Esophagus (tissue), 2 donors: Measurements from ENCODE around the gene CLPTM1L. TPM values are rescaled to one million over a fixed set of nuclear protein-coding genes. Genes with fewer than 3 reads are reported as not detected.

Source experiments
- H3K27ac ChIP-seq, 2 donors: one replicate each; pipeline ENCODE4 v1.5.1; 2013; ENCODE audit warnings: low read depth in 2 of 2, mild to moderate bottlenecking in 2 of 2, inconsistent platforms in 1 of 2, low read length in 1 of 2, moderate library complexity in 1 of 2
- H3K27me3 ChIP-seq, 2 donors: one replicate each; pipeline ENCODE4 v1.6.1; 2013; ENCODE audit warnings: low read length in 2 of 2, control low read depth in 1 of 2, mild to moderate bottlenecking in 1 of 2; ENCODE audit not compliant: insufficient read depth in 2 of 2, control insufficient read depth in 1 of 2
- H3K36me3 ChIP-seq, 2 donors: one replicate each; pipeline ENCODE4 v1.6.1; 2013; ENCODE audit warnings: low read length in 1 of 2; ENCODE audit not compliant: control insufficient read depth in 2 of 2, insufficient read depth in 2 of 2
- H3K4me1 ChIP-seq, 2 donors: one replicate each; pipeline ENCODE4 v1.6.1; 2013; ENCODE audit warnings: low read length in 1 of 2; ENCODE audit not compliant: control insufficient read depth in 2 of 2, insufficient read depth in 2 of 2
- H3K4me3 ChIP-seq, 2 donors: one replicate each; pipeline ENCODE4 v1.5.1; 2013; ENCODE audit warnings: low read length in 2 of 2, mild to moderate bottlenecking in 2 of 2, low read depth in 1 of 2, moderate library complexity in 1 of 2
- H3K9me3 ChIP-seq, 2 donors: one replicate each; pipeline ENCODE4 v1.6.1; 2013; ENCODE audit warnings: mild to moderate bottlenecking in 2 of 2, low read depth in 1 of 2, low read length in 1 of 2, moderate library complexity in 1 of 2; ENCODE audit not compliant: control insufficient read depth in 2 of 2, insufficient read depth in 1 of 2
- WGBS, 2 donors: extraction: QIAGEN DNeasy Blood & Tissue Kit; methylation state at CpG; one replicate each; pipeline ENCODE4 v1.1.7; 2013; 5-methylcytosine and 5-hydroxymethylcytosine counted together
- polyA plus RNA-seq, 2 donors: library from polyadenylated mRNA; stranded (reverse); fragments of 200-250 nt; gene quantifications; one replicate each; pipeline ENCODE4 v1.2.3, GENCODE V29; 2013
- donor health status: healthy with polysubstance abuse.
- donor health status: Bipolar disorder and iron deficiency.

The CLPTM1L gene
- polyA plus RNA-seq, 2 donors = 20.0 to 52.1 TPM

GRCh38 chr5:1319436-1320256, 25.3 kb downstream of the CLPTM1L start:
- peaks cover 27 to 62% of the 10 kb centered on the region in 2 donors for H3K36me3 ChIP-seq
- H3K4me1 ChIP-seq = peaks cover 2 to 13% of the 10 kb centered on the region in 2 donors
- H3K27me3 ChIP-seq = no peaks in the 10 kb centered on the region
- no peaks in the 10 kb centered on the region for H3K9me3 ChIP-seq
- 78 to 80% methylated on average over 21 of the region's 21 CpGs for WGBS, 2 donors
- no peak overlapping the region for H3K4me3 ChIP-seq
- H3K27ac ChIP-seq = no peak overlapping the region

DNA sequence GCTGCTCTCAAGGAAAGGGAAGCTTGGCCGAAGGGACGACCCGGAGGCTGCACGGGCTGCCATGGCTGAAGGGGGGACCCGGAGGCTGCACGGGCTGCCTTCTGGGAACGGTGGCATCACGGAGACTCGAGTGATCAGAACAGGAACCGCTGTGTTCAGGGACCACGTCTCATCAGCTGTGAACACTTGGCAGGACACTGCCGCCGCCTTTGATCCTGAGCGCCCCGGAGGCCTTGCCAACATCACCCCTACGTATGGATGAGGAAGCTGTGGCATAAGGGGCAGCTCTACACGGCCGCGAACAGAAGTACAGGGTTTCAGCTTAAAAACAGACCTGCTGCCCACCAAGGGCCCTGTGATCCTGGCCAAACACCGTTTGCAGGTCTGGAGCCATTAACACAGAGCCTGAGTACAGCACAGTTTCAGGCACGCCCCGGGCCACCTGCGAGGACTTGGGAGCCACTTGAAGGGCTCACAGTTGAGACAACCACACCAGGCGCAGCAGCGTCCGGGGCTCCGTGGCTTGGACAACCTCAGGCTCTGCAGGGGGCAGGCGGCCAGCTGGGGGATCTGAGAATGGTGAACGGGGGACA, 26.1 kb downstream of the CLPTM1L start:
- WGBS, 2 donors = 91 to 93% methylated on average over 29 of the region's 29 CpGs
- no peaks in the 10 kb centered on the region for H3K27me3 ChIP-seq
- H3K4me1 ChIP-seq = peaks cover 2 to 14% of the 10 kb centered on the region in 2 donors
- H3K9me3 ChIP-seq = no peaks in the 10 kb centered on the region
- no peak overlapping the region for H3K27ac ChIP-seq
- peaks cover 24 to 55% of the 10 kb centered on the region in 2 donors for H3K36me3 ChIP-seq
- no peak overlapping the region for H3K4me3 ChIP-seq

DNA sequence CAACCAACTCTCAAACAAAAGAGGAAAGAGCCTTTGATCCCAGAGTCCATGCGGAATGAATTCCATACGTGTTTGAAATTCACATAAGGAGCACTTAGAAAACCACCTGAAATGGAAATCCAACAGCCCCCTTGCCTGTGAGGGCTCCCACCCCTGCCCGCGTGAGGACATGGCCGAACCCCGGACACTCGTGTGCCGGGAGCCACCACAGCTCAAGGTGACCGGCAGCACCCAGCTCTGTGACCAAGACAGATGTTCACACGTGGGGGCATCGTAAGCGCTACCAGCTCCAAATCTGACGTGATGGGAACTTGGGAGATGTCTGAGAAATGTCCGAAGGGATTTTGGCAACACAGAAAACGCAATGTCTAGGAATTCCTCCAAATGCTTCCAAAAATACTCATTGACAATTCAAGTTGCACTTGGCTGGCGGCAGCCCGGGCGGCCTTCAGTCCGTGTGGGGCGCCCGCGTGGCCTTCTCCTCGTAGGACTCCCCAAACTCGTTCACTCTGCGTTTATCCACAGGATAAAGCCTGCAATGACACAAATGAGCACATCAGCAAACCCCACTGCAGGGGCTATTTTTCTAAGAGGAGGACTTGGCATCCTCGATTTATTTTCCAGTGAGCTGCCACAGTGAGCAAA, 26.9 kb downstream of the CLPTM1L start:
- Histone ChIP-seq H3K4me3 (no peak overlapping the region), H3K36me3 (peaks cover 24 to 48% of the 10 kb centered on the region in 2 donors), H3K27ac (no peak overlapping the region)

DNA sequence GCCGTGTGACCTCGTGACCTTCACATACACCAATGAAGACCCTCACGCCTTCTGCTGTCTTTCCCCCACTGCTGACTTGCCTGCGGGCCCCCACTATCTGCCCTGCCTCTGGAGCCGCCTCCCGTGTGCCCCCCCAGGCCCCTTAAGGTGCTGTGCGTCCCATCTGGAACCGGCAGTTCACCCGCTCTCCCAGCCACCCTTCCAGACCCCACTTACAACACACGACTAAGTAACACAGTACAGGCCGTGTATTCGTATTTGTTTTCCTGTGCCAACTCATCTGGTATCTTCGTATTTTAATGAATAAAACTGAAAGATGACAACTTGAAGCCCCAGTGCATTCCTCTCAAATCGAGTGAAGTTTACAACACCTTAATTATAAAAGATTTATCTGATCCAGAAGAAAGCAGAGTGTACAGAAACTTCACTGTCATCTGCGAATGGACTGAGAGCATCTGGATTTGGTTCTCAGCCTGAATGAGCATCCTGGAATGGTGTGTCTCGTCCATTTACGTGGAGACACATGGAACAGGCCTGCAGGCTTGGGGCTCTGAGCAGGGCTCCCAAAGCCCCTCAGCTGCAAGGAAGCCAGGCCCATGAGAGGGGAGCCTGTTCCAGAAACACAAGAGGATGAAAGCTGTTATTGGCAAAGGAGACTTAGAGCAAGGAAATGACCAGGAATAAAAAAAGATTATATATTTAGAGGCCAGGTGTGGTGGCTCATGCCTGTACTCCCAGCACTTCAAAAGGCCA, 28.1 kb downstream of the CLPTM1L start:
- peak overlapping the region; percentile 14 to 45 for H3K27ac ChIP-seq
- H3K27me3 ChIP-seq = no peaks in the 10 kb centered on the region
- no peaks in the 10 kb centered on the region for H3K9me3 ChIP-seq
- WGBS, 2 donors = 29 to 42% methylated on average over 17 of the region's 17 CpGs
- no peak overlapping the region for H3K4me3 ChIP-seq
- peaks cover 2 to 14% of the 10 kb centered on the region in 2 donors for H3K4me1 ChIP-seq
- H3K36me3 ChIP-seq = peaks cover 17 to 38% of the 10 kb centered on the region in 2 donors

More for the DNA sequence above, 26.9 kb downstream of the CLPTM1L start:
- WGBS, 2 donors = 92 to 93% methylated on average over 26 of the region's 26 CpGs
- H3K27me3 ChIP-seq = no peaks in the 10 kb centered on the region
- H3K4me1 ChIP-seq = peaks cover 2 to 14% of the 10 kb centered on the region in 2 donors
- H3K9me3 ChIP-seq = no peaks in the 10 kb centered on the region

DNA sequence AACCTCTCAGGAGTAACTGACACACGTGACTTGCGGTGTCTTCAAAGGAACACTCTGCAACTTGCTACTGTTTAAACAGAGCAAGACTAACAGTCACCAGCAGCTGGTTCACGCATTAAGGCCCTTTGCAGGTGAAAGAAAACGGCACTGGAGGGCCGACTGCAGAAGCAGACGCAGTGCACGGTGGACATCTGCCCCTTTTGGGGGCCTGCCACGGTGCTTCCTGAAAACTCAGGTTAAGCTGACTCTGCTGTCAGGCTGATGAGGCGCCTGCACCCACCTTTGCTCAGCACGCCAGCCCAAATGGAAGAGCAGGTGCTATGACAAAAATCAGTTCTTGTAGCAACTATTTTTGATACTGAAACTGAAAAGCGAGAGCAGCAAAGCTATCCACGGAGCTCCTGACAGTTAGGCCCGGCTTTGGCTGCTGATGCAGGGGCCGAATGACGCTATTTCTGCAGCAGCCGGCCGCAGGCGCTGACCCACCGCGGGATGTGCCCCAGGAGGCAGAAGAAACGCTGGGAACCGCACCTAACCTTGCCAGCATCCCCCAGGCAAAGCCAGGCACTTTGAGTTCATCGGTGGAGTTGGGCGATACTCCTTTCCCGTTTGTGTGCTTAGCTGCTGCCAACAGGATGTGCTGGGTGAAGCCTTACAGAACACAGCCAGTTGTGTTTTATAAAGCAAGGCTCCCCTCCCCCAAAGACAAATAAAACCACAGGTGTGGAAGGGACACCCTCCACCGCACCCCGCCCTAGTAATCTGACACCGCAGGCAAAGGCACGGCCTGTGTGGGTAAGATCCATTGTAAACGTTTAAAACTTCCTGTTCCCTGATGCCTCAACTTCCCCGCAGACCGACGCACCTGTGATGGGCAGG, 29.0 kb downstream of the CLPTM1L start:
- peaks cover 0 to 3% of the 10 kb centered on the region in 2 donors for H3K9me3 ChIP-seq
- H3K4me3 ChIP-seq = peak overlapping the region in 1 of 2 donors; percentile 27
- H3K27me3 ChIP-seq = no peaks in the 10 kb centered on the region
- WGBS, 2 donors = 12 to 13% methylated on average over 33 of the region's 33 CpGs
- peaks cover 2 to 14% of the 10 kb centered on the region in 2 donors for H3K4me1 ChIP-seq
- H3K27ac ChIP-seq = peak overlapping the region; percentile 47 to 66
- peaks cover 9 to 31% of the 10 kb centered on the region in 2 donors for H3K36me3 ChIP-seq

DNA sequence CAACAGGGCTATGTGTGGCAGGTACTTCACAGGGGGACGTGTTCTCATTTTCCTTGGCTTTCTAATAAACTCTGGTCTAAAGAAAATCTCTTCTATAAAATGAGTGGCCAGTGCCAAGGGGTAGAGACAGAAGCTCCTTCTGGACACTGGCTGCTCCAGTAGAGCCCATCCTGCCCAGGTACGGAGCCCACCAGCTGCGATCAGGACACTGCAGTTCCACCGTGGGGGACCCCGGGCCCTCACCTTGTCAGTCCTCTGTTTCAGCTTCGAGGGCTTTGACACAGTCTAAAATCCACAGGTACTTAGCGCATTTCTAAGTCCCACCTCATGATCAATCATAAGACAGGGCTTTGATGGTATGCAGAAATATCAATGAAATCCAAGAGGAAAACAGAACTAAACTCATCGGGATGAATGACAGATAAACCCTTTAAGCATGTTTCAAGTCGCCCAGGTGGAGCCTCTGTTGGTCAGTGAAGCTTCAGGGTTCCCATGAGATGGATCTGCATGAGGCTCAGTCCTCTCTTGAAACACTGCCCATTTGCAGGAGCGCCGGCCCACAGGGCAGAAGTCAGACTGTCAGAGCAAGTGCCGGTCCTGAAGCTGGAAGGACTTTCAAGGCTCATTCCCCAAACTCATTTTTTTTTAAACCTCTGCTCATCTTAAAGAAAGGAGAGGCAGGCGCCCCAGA, 29.7 kb downstream of the CLPTM1L start:
- no peak overlapping the region for H3K4me3 ChIP-seq
- H3K9me3 ChIP-seq = peaks cover 0 to 3% of the 10 kb centered on the region in 2 donors
- peaks cover 6 to 24% of the 10 kb centered on the region in 2 donors for H3K36me3 ChIP-seq
- no peaks in the 10 kb centered on the region for H3K27me3 ChIP-seq
- WGBS, 2 donors = 55 to 64% methylated on average over 13 of the region's 13 CpGs
- H3K4me1 ChIP-seq = peaks cover 0 to 14% of the 10 kb centered on the region in 2 donors
- no peak overlapping the region for H3K27ac ChIP-seq

DNA sequence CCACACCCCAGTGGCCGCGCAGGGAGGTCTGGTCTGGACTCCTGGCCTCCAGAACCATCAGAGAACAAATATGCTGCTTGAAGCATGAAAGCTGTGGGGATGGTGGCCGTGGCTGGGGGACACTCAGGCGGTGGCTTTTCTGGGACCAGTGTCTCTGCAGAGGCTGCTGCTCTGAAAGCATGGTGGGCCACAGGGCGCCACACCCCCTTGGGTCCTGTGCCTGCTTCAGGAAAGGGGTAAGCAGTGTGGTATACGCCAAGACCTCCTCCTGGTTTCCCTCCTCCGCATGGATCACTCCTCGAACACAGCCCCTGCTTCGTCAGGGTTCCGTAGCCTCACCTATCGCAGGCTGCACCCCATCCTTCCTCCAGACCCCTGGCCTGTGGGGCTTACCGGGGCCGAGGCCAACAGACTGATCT, 30.3 kb downstream of the CLPTM1L start:
- peaks cover 3 to 18% of the 10 kb centered on the region in 2 donors for H3K36me3 ChIP-seq
- WGBS, 2 donors = 95 to 98% methylated on average over 13 of the region's 13 CpGs
- no peak overlapping the region for H3K27ac ChIP-seq
- peaks cover 0 to 14% of the 10 kb centered on the region in 2 donors for H3K4me1 ChIP-seq
- H3K9me3 ChIP-seq = peaks cover 0 to 3% of the 10 kb centered on the region in 2 donors
- H3K27me3 ChIP-seq = no peaks in the 10 kb centered on the region
- no peak overlapping the region for H3K4me3 ChIP-seq
